ENCODE measurements around the gene DYSF.

The DYSF gene

DNA sequence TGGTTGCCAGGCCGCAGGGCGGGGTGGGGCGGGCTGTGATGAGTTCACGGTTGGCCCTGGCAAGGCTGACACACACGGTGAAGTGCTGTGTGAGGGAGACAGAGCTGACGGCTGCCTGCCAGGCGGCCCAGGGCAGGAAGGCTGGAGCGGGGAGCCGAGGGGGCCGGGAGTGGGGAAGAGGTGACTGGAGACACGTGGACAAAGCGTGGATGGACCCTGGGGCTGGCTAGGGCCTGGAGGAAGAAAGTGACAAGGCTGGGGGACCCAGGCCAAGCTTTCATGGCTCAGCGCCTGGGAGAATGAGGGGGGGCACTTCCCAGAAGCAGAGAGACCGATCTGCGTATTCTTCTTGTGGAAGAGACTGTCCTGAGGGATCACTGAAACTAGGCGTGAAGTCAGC, 123.2 kb downstream of the DYSF start:
- H3K79me2 ChIP-seq (ENCODE audit: insufficient read depth, low read length), result no peaks in the 10 kb centered on the region
- H2AFZ ChIP-seq (ENCODE audit: low read length), result no peak overlapping the region
- H3F3A ChIP-seq (ENCODE audit: low read depth), result no peaks in the 10 kb centered on the region
- H3K4me2 ChIP-seq (ENCODE audit: low read depth, low read length, poor library complexity, severe bottlenecking), result no peak overlapping the region
- H3K9me3 ChIP-seq (ENCODE audit: insufficient read depth, low read depth, low read length), result no peaks in the 10 kb centered on the region
- H4K20me1 ChIP-seq (ENCODE audit: insufficient read depth, low read length, poor library complexity, severe bottlenecking), result no peaks in the 10 kb centered on the region
- no peak overlapping the region for H3K9ac ChIP-seq (ENCODE audit: low read depth, low read length, poor library complexity, severe bottlenecking)
- no peaks in the 10 kb centered on the region for H3K27me3 ChIP-seq (ENCODE audit: insufficient read depth, low read length, poor library complexity, severe bottlenecking)
- no peaks in the 10 kb centered on the region for H3K4me1 ChIP-seq (ENCODE audit: insufficient read depth, low read length, poor library complexity, severe bottlenecking)
- no peaks in the 10 kb centered on the region for H3K36me3 ChIP-seq (ENCODE audit: insufficient read depth, low read length)
- TF ChIP-seq, protein P1, sequence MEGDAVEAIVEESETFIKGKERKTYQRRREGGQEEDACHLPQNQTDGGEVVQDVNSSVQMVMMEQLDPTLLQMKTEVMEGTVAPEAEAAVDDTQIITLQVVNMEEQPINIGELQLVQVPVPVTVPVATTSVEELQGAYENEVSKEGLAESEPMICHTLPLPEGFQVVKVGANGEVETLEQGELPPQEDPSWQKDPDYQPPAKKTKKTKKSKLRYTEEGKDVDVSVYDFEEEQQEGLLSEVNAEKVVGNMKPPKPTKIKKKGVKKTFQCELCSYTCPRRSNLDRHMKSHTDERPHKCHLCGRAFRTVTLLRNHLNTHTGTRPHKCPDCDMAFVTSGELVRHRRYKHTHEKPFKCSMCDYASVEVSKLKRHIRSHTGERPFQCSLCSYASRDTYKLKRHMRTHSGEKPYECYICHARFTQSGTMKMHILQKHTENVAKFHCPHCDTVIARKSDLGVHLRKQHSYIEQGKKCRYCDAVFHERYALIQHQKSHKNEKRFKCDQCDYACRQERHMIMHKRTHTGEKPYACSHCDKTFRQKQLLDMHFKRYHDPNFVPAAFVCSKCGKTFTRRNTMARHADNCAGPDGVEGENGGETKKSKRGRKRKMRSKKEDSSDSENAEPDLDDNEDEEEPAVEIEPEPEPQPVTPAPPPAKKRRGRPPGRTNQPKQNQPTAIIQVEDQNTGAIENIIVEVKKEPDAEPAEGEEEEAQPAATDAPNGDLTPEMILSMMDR (conservative IDR thresholded peaks at IDR 0.05; ENCODE audit: low read length), result no peak
- no peak for TF ChIP-seq EZH2phosphoT487 (IDR thresholded peaks at IDR 0.05; ENCODE audit: borderline replicate concordance)
- H3K9me2 ChIP-seq (replicated peaks; ENCODE audit: low read depth, low read length), result no peaks in the 10 kb centered on the region
- no peak overlapping the region for H3K4me3 ChIP-seq (ENCODE audit: low read length, poor library complexity, severe bottlenecking)

DNA sequence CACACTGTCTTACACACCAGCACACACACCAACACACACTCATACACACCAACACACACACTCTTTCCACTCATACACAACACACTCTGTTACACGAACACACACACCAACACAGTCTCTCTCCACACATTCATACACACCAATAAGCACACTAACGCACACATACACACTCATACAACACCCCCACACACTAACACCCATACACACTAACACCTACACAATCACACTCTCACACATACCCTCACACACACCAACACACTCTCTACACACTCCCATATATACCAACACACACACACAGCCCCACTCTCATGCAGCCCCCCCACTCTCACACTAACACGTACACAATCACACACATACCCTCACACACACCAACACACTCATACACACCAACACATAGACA, 123.8 kb downstream of the DYSF start:
- Histone ChIP-seq H3K4me3 (ENCODE audit: low read length, poor library complexity, severe bottlenecking) (no peak overlapping the region), H4K20me1 (ENCODE audit: insufficient read depth, low read length, poor library complexity, severe bottlenecking) (no peaks in the 10 kb centered on the region), H2AFZ (ENCODE audit: low read length) (no peak overlapping the region), H3K36me3 (ENCODE audit: insufficient read depth, low read length) (no peaks in the 10 kb centered on the region), H3K4me1 (ENCODE audit: insufficient read depth, low read length, poor library complexity, severe bottlenecking) (no peaks in the 10 kb centered on the region), H3F3A (ENCODE audit: low read depth) (no peaks in the 10 kb centered on the region), H3K79me2 (ENCODE audit: insufficient read depth, low read length) (no peaks in the 10 kb centered on the region), H3K9me3 (ENCODE audit: insufficient read depth, low read depth, low read length) (no peaks in the 10 kb centered on the region), H3K27me3 (ENCODE audit: insufficient read depth, low read length, poor library complexity, severe bottlenecking) (no peaks in the 10 kb centered on the region), H3K9ac (ENCODE audit: low read depth, low read length, poor library complexity, severe bottlenecking) (no peak overlapping the region), H3K9me2 (replicated peaks; ENCODE audit: low read depth, low read length) (no peaks in the 10 kb centered on the region), H3K4me2 (ENCODE audit: low read depth, low read length, poor library complexity, severe bottlenecking) (no peak overlapping the region)
- TF ChIP-seq, protein P1 (conservative IDR thresholded peaks at IDR 0.05; ENCODE audit: low read length), result no peak
- no peak for TF ChIP-seq EZH2phosphoT487 (IDR thresholded peaks at IDR 0.05; ENCODE audit: borderline replicate concordance)

DNA sequence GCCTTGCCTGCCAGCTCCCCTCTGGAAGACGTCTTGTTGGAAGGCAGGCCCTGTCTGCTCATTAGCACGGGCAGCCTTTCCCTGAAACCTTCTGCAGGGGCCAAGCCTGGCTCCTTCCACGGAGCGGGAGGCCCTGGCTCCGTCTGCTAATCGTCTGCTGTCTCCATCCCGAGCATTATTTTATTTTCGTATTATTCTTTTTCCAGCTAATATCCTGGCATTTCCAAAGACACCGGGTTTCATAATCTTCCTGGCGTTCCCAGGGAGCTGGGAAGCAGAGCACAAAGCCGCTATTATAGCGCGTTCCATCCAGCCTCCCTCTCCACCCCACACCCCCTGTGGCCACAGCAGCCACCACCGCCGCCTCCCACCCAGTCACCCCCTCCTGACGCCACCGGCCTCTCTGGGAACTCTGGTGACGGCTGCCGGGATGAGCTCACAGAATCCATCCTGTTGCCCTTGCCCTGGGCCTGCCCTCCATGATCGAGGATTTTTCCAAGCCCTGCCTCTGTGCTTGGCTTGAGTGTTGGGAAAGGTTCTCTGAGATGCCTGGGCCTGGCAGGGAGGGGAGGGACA, 125.5 kb downstream of the DYSF start:
- H3K27me3 ChIP-seq (ENCODE audit: insufficient read depth, low read length, poor library complexity, severe bottlenecking), result no peaks in the 10 kb centered on the region
- no peak overlapping the region for H3K4me2 ChIP-seq (ENCODE audit: low read depth, low read length, poor library complexity, severe bottlenecking)
- no peaks in the 10 kb centered on the region for H3F3A ChIP-seq (ENCODE audit: low read depth)
- no peaks in the 10 kb centered on the region for H3K36me3 ChIP-seq (ENCODE audit: insufficient read depth, low read length)
- H3K4me1 ChIP-seq (ENCODE audit: insufficient read depth, low read length, poor library complexity, severe bottlenecking), result no peaks in the 10 kb centered on the region
- no peak overlapping the region for H2AFZ ChIP-seq (ENCODE audit: low read length)
- H3K9ac ChIP-seq (ENCODE audit: low read depth, low read length, poor library complexity, severe bottlenecking), result no peak overlapping the region
- no peak overlapping the region for H3K4me3 ChIP-seq (ENCODE audit: low read length, poor library complexity, severe bottlenecking)
- H3K9me3 ChIP-seq (ENCODE audit: insufficient read depth, low read depth, low read length), result no peaks in the 10 kb centered on the region
- H3K79me2 ChIP-seq (ENCODE audit: insufficient read depth, low read length), result no peaks in the 10 kb centered on the region
- H4K20me1 ChIP-seq (ENCODE audit: insufficient read depth, low read length, poor library complexity, severe bottlenecking), result no peaks in the 10 kb centered on the region
- no peak for TF ChIP-seq EZH2phosphoT487 (IDR thresholded peaks at IDR 0.05; ENCODE audit: borderline replicate concordance)
- TF ChIP-seq, protein P1 (conservative IDR thresholded peaks at IDR 0.05; ENCODE audit: low read length), result no peak
- no peaks in the 10 kb centered on the region for H3K9me2 ChIP-seq (replicated peaks; ENCODE audit: low read depth, low read length)
